HT-29 (cell line): ENCODE measurements around the gene SLC8A3. TPM values are rescaled to one million over a fixed set of nuclear protein-coding genes. Genes with fewer than 3 reads are reported as not detected.

Experiments used
- DNase-seq: peaks from one replicate; pipeline ENCODE4 v3.0.0-alpha.2; 2015; ENCODE audit warnings: low spot score
- total RNA-seq: library from RNA; depleted of rRNA; stranded (reverse); fragments of >200 nt; shearing (Covaris generic); gene quantifications from 2 replicates; pipeline ENCODE4 v1.2.3, GENCODE V29; 2014

Gene SLC8A3
- total RNA-seq, 1 experiment from 2014 or later = not detected

GRCh38 chr14:70118064-70118463 is 70.7 kb downstream of the SLC8A3 start:
- no peak for DNase-seq

DNA sequence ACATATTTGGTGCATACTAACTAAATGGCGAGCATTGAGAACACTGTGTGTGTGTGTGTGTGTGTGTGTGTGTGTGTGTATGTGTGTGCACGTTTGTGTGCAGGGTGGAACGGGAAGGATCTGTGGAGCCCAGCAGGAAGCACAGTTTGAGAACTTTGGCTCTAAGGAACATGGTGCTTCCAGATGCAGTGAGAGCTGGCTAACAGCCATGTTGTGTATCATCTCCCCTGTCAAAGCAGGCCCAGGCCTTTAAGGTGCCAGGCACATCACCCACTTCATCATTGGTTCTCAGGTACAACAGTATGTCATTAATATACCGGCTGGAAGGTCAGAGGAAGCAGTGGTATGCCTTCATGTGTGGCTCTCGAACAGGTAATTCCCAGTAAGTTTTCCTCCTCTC is 72.5 kb downstream of the SLC8A3 start:
- no peak for DNase-seq

- DNase-seq = no peak
Observed at GRCh38 chr14:70114621-70115156, 74.1 kb downstream of the SLC8A3 start.

GRCh38 chr14:70113211-70113610 is 75.5 kb downstream of the SLC8A3 start:
- DNase-seq = no peak

- DNase-seq = no peak
Observed at GRCh38 chr14:70108419-70108818, 80.3 kb downstream of the SLC8A3 start.

GRCh38 chr14:70107309-70107708 is 81.4 kb downstream of the SLC8A3 start:
- no peak for DNase-seq

- no peak for DNase-seq
Observed at GRCh38 chr14:70100071-70100470, 88.7 kb downstream of the SLC8A3 start.

DNA sequence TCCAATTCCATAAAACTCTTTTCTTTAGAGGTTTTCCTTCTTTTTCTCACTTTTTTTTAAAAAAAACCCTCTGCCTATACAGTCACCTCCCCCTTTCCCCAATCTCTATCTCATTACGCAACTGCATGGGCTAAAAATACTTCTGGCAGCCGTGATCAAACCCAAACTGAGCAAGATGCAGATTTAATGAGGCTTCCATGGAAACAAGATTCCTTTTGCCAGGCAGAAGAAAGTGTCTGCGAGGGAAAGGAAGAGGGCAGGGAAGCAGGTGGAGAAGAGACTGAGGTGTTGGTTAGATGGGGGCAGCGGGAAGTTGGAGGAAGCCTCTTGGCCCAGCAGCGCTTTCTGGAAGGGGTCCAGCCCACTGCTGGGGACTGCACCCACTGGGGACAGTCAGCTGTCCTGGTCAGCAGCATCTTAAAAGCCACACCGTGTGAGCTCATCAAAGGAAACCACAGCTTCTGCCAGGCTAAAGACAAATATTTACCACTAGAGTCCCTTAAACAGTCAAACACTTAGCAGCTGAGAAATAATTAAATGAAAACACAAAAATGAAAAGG is 90.4 kb downstream of the SLC8A3 start:
- no peak for DNase-seq

- no peak for DNase-seq
Observed at GRCh38 chr14:70097576-70098249, 91.0 kb downstream of the SLC8A3 start.

- peak; percentile 12 for DNase-seq
Observed at GRCh38 chr14:70096866-70097265, 91.9 kb downstream of the SLC8A3 start.

DNA sequence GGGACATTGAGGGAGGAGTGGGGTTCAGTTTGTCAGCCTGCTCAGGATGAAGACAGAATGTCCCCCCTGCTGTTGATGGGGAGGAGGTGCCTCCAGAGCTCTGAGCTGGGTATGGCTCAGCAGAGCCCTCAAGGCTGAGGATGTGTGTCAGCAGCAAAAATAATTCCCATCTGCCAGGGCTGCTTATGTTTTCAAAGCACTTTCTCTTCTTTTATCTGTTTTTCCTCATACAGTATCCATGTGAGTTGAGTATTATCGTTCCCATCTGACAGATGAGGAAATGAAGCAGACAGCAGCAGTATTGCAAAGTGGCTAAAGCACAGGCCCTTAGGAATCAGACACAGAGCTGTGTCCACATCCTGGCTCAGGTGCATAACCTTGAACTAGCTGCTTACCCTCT is 94.1 kb downstream of the SLC8A3 start:
- DNase-seq = no peak

GRCh38 chr14:70094106-70094505 is 94.6 kb downstream of the SLC8A3 start:
- DNase-seq = no peak

- DNase-seq = no peak
Observed at GRCh38 chr14:70093156-70093555, 95.6 kb downstream of the SLC8A3 start.

DNA sequence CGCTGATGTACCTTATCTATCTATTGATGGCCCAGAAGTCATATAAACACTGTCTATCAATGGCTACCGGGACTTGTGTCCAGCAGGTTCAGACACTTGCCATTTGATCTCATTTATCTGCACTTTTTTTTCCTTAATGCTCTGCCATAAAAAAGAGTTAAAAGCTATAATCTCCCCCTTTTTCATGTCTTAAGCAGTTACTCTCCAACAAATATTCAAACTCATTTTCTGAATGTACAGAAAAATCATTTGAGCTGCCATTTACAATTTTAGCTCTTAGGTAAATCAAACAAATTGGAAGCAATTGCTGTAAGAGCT is 101.4 kb downstream of the SLC8A3 start:
- no peak for DNase-seq

GRCh38 chr14:70086685-70087379 is 101.9 kb downstream of the SLC8A3 start:
- peak; percentile 35 for DNase-seq

DNA sequence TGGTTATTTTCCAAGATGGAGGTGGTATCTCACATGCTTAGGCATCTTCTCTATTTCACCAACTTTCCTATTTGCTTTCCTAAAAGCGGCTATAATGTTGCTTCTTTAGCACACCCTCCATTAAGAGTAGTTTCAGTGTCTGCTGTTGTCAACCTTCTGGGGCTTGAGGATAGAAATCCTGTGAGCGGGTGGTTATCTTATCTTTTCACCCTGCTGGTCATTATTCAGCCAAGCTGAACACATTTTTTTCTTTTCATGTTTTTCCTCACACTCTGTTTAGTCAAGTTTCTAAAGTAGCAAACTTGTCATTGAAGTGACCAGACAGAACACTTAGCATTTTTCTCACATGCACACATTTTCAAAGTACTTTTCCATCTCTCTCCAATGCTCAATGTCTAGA is 104.5 kb downstream of the SLC8A3 start:
- DNase-seq = no peak

DNA sequence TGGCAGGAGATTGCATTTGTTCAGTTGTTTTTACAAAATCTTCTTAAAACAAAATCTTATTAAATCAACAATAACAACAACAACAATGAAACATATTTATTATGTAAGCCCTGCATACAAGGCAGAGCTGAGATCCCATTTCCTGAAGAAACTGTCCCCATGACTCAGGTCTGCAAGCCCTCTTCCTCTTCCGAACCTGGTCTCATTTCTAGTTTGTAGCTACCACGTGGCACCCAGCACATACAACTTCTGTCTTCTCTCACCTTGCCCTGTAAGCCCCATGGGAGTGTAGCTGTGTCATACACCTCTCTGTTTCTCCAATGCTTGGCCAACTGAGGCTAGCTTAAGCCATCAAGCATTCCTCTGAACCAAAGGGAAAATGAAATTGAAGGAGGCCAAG is 106.4 kb downstream of the SLC8A3 start:
- DNase-seq = no peak

- no peak for DNase-seq
Observed at GRCh38 chr14:70080076-70080475, 108.7 kb downstream of the SLC8A3 start.

DNA sequence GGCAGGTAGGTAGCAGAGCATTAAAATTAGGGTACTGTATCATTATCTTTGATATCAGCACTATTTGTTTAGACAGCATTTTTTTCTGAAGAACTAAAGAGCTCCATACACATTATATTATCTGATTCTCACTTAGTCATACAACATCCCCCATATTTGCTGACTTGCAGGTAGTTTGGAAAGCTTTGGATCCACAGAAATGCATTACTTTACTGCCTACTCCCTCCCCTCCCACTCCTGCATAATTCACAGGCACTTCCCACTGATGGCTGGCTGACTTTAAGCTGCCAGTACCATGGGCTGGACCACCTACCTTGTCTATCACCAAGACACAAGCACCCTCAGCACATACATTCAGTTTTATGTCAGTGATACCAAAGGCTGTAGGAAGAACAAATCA is 110.4 kb downstream of the SLC8A3 start:
- DNase-seq = no peak

DNA sequence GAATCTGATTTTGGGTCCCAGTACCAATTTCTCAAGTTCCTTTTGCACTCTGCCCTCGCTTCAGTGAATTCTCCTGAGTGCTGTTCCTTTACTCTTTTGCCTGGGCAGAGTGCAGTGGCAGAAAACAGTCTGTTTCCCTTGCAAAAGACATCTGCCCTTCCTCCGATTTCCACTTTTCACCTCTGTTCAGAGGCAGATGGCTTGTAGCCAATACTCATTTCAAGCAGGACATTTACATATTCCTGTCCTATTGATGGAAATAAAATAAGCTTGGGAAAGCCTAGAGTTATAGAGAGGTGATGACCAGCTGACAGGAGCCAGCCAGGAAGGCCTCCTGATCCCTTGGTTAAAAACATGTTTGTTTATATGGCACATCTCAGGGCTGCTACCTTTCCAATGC is 111.0 kb downstream of the SLC8A3 start:
- DNase-seq = no peak

DNA sequence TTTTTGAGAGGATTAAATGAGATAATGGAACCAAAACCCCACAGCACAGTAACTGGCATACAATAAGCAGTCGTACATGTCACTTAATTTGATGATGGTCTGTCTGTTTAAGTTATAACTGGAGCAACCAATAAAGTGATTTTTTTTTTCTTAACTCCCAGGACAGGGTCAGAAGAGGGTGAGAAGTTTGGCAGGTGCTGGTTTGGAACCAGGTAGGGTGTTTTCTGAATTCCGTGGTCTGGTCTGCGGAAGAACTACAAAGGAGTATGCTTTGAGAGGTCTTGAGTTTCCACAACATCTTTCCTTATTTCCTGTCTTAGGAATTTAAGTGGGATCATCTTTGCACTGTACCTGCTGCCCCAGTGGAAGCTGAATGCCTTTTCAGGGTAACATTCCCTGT is 111.7 kb downstream of the SLC8A3 start:
- no peak for DNase-seq

DNA sequence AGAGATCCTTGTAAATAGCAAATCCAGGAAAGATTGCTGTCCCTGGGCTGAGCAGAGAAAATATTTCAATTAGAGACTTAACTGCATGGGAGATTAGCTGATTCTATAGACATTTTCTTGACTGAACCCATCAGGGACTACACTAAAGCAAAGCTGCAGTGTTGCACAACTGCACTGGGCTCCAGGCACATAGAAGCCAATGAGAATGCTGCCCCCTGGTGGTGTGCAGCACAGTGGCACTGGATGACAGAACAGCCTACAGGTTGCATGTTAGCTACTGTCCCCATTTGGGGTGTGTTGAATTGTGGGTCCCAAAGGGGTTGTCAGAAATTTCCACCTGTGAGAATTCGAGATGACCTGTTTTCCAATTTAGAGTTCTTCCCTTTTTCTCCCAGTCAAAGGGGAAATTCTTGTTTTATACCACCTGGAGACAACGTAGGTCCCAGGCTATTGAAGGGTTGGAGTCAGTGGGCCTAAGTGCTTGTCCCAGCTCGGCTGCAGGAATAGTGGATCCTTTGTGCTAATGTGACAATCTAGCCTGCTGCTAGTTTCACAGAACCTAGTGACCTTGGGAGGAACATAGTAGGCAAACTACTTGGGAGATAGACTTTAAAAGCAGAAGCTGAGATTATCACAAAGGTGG is 114.7 kb downstream of the SLC8A3 start:
- peak; percentile 75 for DNase-seq

GRCh38 chr14:70069186-70069585 is 119.6 kb downstream of the SLC8A3 start:
- DNase-seq = no peak
